GM18511 (cell line): Measurements from ENCODE around the gene PRSS22.

Experiments
- ATAC-seq: cut with Tn5 transposase; IDR thresholded peaks from one replicate; pipeline ENCODE4 v1.9.1; 2021; ENCODE audit warnings: mild to moderate bottlenecking, moderate library complexity; ENCODE audit not compliant: unreplicated experiment

Gene PRSS22

GRCh38 chr16:2852731-2853507 is 5.1 kb downstream of the PRSS22 start:
- ATAC-seq: no peak

- ATAC-seq: no peak
Measured at GRCh38 chr16:2852003-2852730, 5.8 kb downstream of the PRSS22 start.

- no peak for ATAC-seq
Measured at GRCh38 chr16:2848933-2849725, 8.8 kb downstream of the PRSS22 start.

- no peak for ATAC-seq
Measured at GRCh38 chr16:2846511-2847310, 11.3 kb downstream of the PRSS22 start.

DNA sequence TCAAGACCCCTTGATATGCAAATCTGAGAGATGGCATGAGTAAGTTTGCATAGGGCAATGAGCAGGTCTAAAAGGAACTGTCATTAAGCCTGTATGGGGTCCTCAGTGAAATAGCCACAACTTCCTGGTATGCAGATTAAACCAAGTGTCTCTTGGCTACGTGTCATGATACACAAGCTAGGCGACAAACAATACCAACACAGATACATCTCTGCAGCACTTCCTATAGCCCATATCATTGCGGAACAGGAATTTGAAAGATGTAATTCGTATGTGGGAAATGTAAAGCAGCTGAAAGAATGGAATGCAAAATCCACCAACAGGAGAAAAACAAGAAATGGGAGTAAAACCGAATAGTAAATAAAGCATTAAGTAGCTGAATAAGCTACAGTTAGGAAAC is 12.9 kb downstream of the PRSS22 start:
- no peak for ATAC-seq

DNA sequence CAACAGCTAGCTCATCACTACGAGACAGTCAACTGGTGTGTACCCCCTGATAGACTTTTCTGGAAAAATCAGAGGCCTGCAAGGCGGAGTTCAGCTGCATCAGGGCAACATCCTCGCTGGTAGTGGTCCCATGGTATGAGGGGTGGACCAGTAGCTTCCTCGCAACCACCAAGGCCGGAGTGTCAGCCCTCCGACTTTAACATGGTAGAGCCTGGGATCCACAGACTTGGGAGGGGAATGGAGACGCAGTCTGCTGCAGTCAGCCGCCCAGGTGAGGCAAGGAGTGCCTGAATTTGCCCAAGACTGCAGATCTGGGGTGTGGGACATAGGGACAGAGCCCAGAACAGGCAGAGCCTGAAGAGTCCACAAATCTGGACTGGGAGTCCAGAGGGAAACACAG is 14.4 kb downstream of the PRSS22 start:
- ATAC-seq: no peak

DNA sequence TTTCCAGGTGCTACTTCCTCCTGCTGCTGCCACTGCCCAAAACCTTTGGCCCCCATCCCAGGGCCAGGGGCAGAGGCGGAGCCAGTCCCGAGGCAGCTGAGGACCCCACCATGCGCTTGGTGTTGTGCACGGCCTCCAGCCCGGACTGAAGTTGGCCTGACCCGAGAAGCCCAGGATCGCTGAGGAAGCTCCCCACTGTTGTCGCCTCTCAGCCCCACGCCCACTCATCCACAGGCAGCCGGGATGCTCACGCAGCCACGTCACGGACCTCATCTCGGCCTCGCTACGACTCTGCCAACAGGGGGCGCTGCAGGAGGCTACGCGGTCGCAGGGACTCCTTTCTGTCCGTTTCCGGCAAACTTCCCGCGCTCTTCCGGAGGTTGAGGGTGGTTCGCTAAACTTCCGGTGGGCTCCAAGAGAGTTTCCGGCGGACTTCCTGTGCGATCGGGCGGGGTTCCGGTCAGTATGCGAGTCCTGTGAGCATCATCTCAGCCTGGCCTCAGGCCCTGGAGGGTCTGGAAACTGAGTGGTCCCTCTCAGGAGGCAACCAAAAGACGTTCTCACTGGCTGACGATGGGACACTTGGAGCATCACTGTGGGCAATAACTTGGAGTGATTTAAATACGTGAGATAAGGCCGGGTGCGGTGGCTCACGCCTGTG is 15.5 kb downstream of the PRSS22 start:
- ATAC-seq: no peak

- no peak for ATAC-seq
Measured at GRCh38 chr16:2841606-2842339, 16.2 kb downstream of the PRSS22 start.

GRCh38 chr16:2840914-2841313 is 17.1 kb downstream of the PRSS22 start:
- no peak for ATAC-seq

GRCh38 chr16:2839650-2840450 is 18.1 kb downstream of the PRSS22 start:
- ATAC-seq: no peak

DNA sequence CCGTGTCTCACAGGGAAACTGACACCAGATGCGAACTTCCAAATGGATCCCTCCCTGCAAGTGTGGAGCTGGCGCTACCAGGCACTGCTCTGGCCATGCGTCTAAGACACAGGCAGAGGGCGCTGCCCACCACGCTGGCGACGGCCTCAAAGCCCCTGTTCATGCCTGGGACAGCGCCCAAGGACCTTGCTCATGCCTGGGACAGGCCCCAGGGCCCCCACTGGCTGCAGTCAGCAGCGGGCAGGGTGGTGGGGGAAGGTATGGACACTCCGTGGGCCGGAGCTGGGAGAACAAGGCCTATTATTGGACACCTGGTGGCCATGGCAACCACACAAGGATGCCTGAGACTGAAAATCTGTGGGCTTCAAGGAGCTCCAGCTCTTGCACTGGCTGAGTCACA is 19.0 kb downstream of the PRSS22 start:
- ATAC-seq: no peak

DNA sequence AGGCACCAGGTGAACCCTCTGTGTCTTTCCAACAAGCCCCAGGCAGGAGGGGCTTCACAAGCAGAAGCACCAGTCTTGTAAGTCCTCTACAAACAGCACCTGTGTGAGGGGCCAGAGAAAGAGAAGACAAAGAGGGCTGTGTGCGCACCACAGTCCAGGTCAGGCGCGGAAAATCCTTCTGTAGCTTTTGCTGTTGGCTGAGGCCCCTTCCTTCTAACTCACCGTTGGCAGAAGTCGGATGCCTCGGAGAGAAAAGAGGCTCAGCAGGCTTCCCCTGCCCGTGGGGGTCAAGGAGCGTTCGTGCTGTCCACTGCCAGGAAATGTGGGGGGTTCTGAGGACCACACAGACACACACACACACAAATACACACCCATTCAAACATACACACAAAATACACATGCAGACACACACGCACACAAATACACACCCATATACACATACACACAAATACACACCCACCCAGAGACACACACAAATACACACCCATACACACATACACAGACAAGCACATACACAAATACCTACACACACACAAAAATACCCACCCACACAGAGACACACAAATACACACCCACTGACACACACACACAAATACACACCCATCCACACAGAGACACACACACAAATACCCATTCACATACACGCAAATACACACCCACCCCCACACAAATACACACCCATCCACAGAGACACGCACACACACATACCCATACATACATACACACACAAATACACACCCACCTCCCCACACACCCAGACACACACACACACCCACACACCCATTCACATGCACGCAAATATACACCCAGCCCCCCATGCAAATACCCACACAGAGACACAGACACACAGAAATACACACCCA is 21.1 kb downstream of the PRSS22 start:
- no peak for ATAC-seq

GRCh38 chr16:2835638-2836493 is 22.1 kb downstream of the PRSS22 start:
- no peak for ATAC-seq

- ATAC-seq: no peak
Measured at GRCh38 chr16:2834968-2835367, 23.0 kb downstream of the PRSS22 start.

GRCh38 chr16:2833776-2834175 is 24.2 kb downstream of the PRSS22 start:
- ATAC-seq: no peak

DNA sequence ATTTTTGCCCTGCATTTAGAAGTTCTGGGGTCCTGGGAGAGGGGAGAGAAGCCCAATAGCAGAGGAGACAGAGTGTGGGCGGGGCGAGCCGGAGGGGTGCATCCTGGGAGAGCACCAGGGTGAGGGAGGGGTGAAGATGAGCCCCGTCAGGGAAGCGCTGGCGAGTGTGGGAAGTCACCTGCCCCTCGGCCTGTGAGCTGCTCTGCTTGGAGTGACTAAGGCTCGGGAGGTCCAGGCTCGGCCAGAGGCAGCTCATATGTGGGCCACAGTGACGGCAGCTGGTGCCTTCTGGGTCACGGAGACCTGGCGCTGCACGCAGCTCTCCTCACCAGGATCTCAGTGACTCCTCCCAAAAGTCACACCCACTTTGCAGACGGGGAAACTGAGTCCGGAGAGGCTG is 26.8 kb downstream of the PRSS22 start:
- no peak for ATAC-seq

- ATAC-seq: no peak
Measured at GRCh38 chr16:2830355-2830695, 27.6 kb downstream of the PRSS22 start.
